ENCODE measurements around the gene ZHX3. TPM values are rescaled to one million over a fixed set of nuclear protein-coding genes. Genes with fewer than 3 reads are reported as not detected.

ZHX3 gene
- total RNA-seq, 1 donor from 2014 or later: 34.6 TPM

DNA sequence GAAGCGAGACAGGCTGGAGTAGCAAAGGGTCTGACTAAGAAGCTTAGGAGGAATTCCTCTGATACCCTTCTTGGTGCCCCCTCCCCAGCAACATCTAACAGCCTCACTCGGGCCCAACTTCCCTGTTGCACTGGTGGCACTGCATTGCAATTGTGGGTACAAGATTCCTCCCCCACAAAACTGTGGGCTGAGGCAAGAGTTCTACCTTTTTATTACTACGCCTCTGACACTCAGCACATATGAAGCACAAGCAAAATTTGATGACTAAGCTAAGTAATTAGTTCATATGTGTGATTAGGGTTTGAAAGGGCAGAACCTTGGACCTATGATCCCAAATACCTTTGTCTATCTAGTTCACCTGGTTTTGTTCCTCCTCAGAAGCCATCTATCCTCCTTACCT, 83.5 kb downstream of the ZHX3 start:
- TF ChIP-seq, protein P1, sequence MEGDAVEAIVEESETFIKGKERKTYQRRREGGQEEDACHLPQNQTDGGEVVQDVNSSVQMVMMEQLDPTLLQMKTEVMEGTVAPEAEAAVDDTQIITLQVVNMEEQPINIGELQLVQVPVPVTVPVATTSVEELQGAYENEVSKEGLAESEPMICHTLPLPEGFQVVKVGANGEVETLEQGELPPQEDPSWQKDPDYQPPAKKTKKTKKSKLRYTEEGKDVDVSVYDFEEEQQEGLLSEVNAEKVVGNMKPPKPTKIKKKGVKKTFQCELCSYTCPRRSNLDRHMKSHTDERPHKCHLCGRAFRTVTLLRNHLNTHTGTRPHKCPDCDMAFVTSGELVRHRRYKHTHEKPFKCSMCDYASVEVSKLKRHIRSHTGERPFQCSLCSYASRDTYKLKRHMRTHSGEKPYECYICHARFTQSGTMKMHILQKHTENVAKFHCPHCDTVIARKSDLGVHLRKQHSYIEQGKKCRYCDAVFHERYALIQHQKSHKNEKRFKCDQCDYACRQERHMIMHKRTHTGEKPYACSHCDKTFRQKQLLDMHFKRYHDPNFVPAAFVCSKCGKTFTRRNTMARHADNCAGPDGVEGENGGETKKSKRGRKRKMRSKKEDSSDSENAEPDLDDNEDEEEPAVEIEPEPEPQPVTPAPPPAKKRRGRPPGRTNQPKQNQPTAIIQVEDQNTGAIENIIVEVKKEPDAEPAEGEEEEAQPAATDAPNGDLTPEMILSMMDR (IDR thresholded peaks at IDR 0.05; ENCODE audit: borderline replicate concordance): no peak
- H3K27me3 ChIP-seq (ENCODE audit: low read depth): no peaks in the 10 kb centered on the region
- H3K4me1 ChIP-seq: peaks cover 64% of the 10 kb centered on the region
- peak overlapping the region; percentile 85 for H3K27ac ChIP-seq (replicated peaks)
- DNase-seq: no peak
- H3K36me3 ChIP-seq: no peaks in the 10 kb centered on the region
- no peaks in the 10 kb centered on the region for H3K9me3 ChIP-seq (replicated peaks)
- no peak overlapping the region for H3K4me3 ChIP-seq
- intact Hi-C loops (cut with micrococcal nuclease): loop anchor here (5.0 kb wide), 1 partner anchor 57 kb away; no protein-coding TSS in a partner anchor

DNA sequence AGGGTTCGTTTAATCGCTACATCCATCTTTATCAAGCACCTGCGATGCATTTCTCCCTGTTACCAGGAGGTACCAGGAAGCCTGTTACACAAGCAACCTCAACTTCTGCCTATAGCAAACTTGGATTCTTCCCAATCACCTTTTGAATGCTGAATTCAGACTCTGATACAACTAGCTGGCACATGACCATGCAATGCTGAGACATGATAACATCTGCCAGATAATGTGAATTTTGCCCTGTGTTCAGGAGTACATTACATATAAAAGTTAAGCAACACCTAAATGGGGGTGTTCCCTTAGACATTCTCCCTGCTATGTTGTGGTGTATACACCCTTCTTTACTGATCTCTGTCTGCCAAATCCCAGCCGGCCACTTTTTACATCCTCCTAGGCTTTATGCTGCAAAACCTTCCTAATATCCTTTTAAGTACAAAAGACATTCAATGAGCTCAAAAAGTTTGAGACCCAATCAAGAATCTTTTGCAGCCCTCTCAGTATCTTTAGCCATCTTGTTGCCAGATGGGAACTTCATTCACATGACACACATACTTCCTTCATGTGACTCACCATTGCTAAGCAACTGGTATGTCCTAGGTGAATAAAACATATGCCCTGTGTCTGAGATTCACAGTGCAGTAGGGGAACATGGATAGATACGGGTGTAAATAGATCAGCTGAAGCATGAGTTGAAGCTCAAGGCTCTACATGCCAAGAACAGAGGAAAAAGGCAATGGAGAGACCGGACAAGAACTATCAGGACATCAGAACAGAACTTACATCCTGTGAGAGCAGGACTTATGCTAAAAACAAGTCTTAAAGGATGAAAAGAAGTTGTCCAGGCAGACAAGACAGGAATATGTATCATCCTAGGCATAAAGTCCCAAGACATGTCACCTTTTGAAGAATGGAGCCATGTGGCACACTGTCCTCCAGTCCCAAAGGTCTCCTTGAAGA, 84.3 kb downstream of the ZHX3 start:
- H3K9me3 ChIP-seq (replicated peaks): no peaks in the 10 kb centered on the region
- peak overlapping the region; percentile 85 for H3K27ac ChIP-seq (replicated peaks)
- H3K27me3 ChIP-seq (ENCODE audit: low read depth): no peaks in the 10 kb centered on the region
- TF ChIP-seq, protein P1 (IDR thresholded peaks at IDR 0.05; ENCODE audit: borderline replicate concordance): no peak
- peaks cover 72% of the 10 kb centered on the region for H3K4me1 ChIP-seq
- intact Hi-C loops (cut with micrococcal nuclease): loop anchor here (5.0 kb wide), 1 partner anchor 56 kb away; no protein-coding TSS in a partner anchor
- peak overlapping the region; percentile 46 for H3K4me3 ChIP-seq
- no peaks in the 10 kb centered on the region for H3K36me3 ChIP-seq
- DNase-seq: no peak

DNA sequence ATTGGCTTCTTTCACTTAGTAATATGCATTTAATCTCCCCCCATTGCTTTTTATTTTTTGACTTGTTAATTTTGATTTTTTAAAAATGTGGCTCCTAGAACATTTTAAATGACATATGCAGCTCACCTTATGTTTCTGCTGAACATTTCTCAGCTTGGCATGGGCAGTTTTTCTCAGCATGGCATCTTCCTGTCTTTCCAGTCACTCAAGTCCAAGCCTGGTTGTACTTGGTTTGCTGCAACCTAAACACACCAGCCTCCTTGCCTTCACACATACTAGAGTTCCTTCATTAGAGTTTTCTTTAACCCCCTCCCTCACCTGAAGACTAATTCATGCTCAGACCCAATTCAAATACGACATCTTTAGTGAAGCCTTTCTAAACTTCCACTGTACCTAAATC, 86.4 kb downstream of the ZHX3 start:
- Histone ChIP-seq H3K4me3 (no peak overlapping the region), H3K27ac (replicated peaks) (peak overlapping the region; percentile 85)
- intact Hi-C loops (cut with micrococcal nuclease): loop anchor here (5.0 kb wide), 1 partner anchor 54 kb away; no protein-coding TSS in a partner anchor

DNA sequence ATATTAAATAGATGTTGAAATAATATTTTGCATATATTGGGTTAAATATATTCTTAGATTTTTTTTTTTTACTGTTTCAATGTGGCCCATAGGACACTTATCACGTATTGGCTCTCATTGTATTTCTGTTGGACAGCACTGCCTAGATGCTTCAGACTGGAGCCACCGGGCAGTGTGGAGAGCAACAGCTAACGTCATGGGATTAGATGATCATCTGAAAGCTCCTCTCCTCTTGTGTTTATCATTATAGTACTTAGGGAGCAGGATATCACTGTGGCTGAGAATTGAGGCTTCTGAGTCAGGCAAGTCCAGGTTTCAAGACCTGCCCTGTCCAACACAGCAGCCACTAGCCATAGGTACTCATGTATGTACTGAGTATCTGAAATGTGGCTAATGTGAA, 87.4 kb downstream of the ZHX3 start:
- DNase-seq: no peak
- Histone ChIP-seq H3K27me3 (ENCODE audit: low read depth) (no peaks in the 10 kb centered on the region), H3K4me1 (peaks cover 70% of the 10 kb centered on the region), H3K4me3 (no peak overlapping the region), H3K9me3 (replicated peaks) (no peaks in the 10 kb centered on the region), H3K36me3 (no peaks in the 10 kb centered on the region), H3K27ac (replicated peaks) (peak overlapping the region; percentile 85)
- intact Hi-C loops (cut with micrococcal nuclease): loop anchor here (5.0 kb wide), 1 partner anchor 53 kb away; no protein-coding TSS in a partner anchor
- TF ChIP-seq, protein P1 (IDR thresholded peaks at IDR 0.05; ENCODE audit: borderline replicate concordance): no peak

More for the DNA sequence above, 86.4 kb downstream of the ZHX3 start:
- no peak for DNase-seq
- Histone ChIP-seq H3K4me1 (peaks cover 73% of the 10 kb centered on the region), H3K27me3 (ENCODE audit: low read depth) (no peaks in the 10 kb centered on the region), H3K9me3 (replicated peaks) (no peaks in the 10 kb centered on the region), H3K36me3 (no peaks in the 10 kb centered on the region)
- TF ChIP-seq, protein P1 (IDR thresholded peaks at IDR 0.05; ENCODE audit: borderline replicate concordance): no peak

DNA sequence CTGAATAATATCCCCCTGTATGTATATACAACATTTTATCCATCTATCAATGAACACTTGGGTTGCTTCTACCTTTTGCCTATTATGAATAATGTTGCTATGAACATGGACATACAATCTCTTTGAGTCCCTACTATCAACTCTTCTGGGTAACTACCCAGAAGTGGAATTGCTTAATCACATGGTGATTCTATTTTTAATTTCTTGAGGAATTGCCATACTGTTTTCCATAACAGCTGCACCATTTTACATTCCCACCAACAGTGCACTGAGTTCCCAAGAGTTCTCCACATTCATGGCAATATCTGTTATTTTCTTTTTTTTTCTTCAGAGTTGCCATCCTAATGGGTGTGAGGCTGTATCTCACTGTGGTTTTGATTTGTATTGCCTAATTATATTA, 88.3 kb downstream of the ZHX3 start:
- no peak for DNase-seq
- no peaks in the 10 kb centered on the region for H3K27me3 ChIP-seq (ENCODE audit: low read depth)
- no peak overlapping the region for H3K4me3 ChIP-seq
- TF ChIP-seq, protein P1 (IDR thresholded peaks at IDR 0.05; ENCODE audit: borderline replicate concordance): no peak
- H3K4me1 ChIP-seq: peaks cover 61% of the 10 kb centered on the region
- peak overlapping the region; percentile 85 for H3K27ac ChIP-seq (replicated peaks)
- no peaks in the 10 kb centered on the region for H3K9me3 ChIP-seq (replicated peaks)
- intact Hi-C loops (cut with micrococcal nuclease): no loop called here
- H3K36me3 ChIP-seq: no peaks in the 10 kb centered on the region

All from left ventricle myocardium inferior (tissue), 1 donor.